Mesendoderm (in vitro differentiated cells): ENCODE measurements around the gene TMEM239.

ENCODE experiments used
- DNase-seq: peaks from one replicate; pipeline ENCODE4 v3.0.0; 2013
- H2AK5ac ChIP-seq: 2 replicates; pipeline ENCODE4 v1.6.1; 2013; ENCODE audit warnings: low read length, inconsistent platforms
- H2BK120ac ChIP-seq: 2 replicates; pipeline ENCODE4 v1.6.1; 2013; ENCODE audit warnings: low read depth, mild to moderate bottlenecking, low read length, moderate library complexity, mixed read lengths
- H2BK15ac ChIP-seq: replicated peaks from 2 replicates; pipeline ENCODE4 v1.6.1; 2013; ENCODE audit warnings: low read depth, mild to moderate bottlenecking, moderate library complexity
- H2BK5ac ChIP-seq: 2 replicates; pipeline ENCODE4 v1.6.1; 2013; ENCODE audit warnings: low read length, inconsistent platforms
- H3K18ac ChIP-seq: 2 replicates; pipeline ENCODE4 v1.6.1; 2013; ENCODE audit warnings: mild to moderate bottlenecking, low read length, mixed read lengths
- H3K23ac ChIP-seq: one replicate; pipeline ENCODE4 v1.6.1; 2013; ENCODE audit warnings: low read length
- H3K27ac ChIP-seq: 2 replicates; pipeline ENCODE4 v1.5.1; 2013; ENCODE audit warnings: low read depth, mild to moderate bottlenecking, inconsistent platforms, low read length, moderate library complexity
- H3K27me3 ChIP-seq: 2 replicates; pipeline ENCODE4 v1.6.1; 2013; ENCODE audit warnings: low read length, control low read depth, mild to moderate bottlenecking, inconsistent platforms; ENCODE audit not compliant: insufficient read depth, poor library complexity
- H3K36me3 ChIP-seq: 2 replicates; pipeline ENCODE4 v1.6.1; 2013; ENCODE audit warnings: low read length, inconsistent platforms; ENCODE audit not compliant: control insufficient read depth, insufficient read depth
- H3K4ac ChIP-seq: one replicate; pipeline ENCODE4 v1.6.1; 2013; ENCODE audit warnings: low read depth, mild to moderate bottlenecking, low read length, moderate library complexity
- H3K4me1 ChIP-seq: 2 replicates; pipeline ENCODE4 v1.6.1; 2013; ENCODE audit warnings: low read depth, low read length, inconsistent platforms; ENCODE audit not compliant: control insufficient read depth
- H3K4me2 ChIP-seq: 2 replicates; pipeline ENCODE4 v1.6.1; 2013; ENCODE audit warnings: low read length
- H3K4me3 ChIP-seq: 2 replicates; pipeline ENCODE4 v1.5.1; 2013; ENCODE audit warnings: mild to moderate bottlenecking, low read length
- H3K56ac ChIP-seq: one replicate; pipeline ENCODE4 v1.6.1; 2013; ENCODE audit warnings: low read length
- H3K79me1 ChIP-seq: 2 replicates; pipeline ENCODE4 v1.6.1; 2013; ENCODE audit warnings: low read length, inconsistent platforms
- H3K79me2 ChIP-seq: 2 replicates; pipeline ENCODE4 v1.6.1; 2013; ENCODE audit warnings: mild to moderate bottlenecking, low read length; ENCODE audit not compliant: control insufficient read depth, insufficient read depth
- H3K9ac ChIP-seq: 2 replicates; pipeline ENCODE4 v1.6.1; 2013; ENCODE audit warnings: low read length, inconsistent platforms
- H4K5ac ChIP-seq: one replicate; pipeline ENCODE4 v1.6.1; 2013; ENCODE audit warnings: low read length
- H4K8ac ChIP-seq: one replicate; pipeline ENCODE4 v1.6.1; 2013; ENCODE audit warnings: low read depth, mild to moderate bottlenecking, control low read depth, low read length, moderate library complexity
- WGBS: extraction: QIAGEN DNeasy Blood & Tissue Kit; methylation state at CpG from one replicate; pipeline ENCODE4 v1.1.7; 2013; ENCODE audit warnings: low lambda C conversion rate, missing lambda C conversion rate; ENCODE audit not compliant: insufficient coverage; ENCODE audit errors: extremely low coverage; 5-methylcytosine and 5-hydroxymethylcytosine counted together

TMEM239 gene

GRCh38 chr20:2814587-2815051 lies 1.5 kb upstream of the TMEM239 start, which contains the start of gene C20orf141:
Gene C20orf141 (plus strand): TSS chr20:2814987. CDS start chr20:2815185, 198 bp downstream.
- H4K8ac ChIP-seq, result no peak within 1 kb of the TSS
- no peak within 1 kb of the TSS for H3K4me2 ChIP-seq
- no peak within 1 kb of the TSS for H2BK120ac ChIP-seq
- no peaks in the 10 kb centered on the region for H3K36me3 ChIP-seq
- H4K5ac ChIP-seq, result no peak within 1 kb of the TSS
- H3K4me1 ChIP-seq, result no peaks in the 10 kb centered on the region
- H3K79me2 ChIP-seq, result no peaks in the 10 kb centered on the region
- H3K27me3 ChIP-seq, result no peaks in the 10 kb centered on the region
- no peak within 1 kb of the TSS for H3K56ac ChIP-seq
- no peak within 1 kb of the TSS for H3K23ac ChIP-seq
- peak; percentile 57 for DNase-seq
- no peaks in the 10 kb centered on the region for H3K79me1 ChIP-seq
- no peak within 1 kb of the TSS for H3K4me3 ChIP-seq
- H3K18ac ChIP-seq, result no peak within 1 kb of the TSS
- WGBS, result no CpG with 5 or more reads among the region's 5 CpGs
- H2BK15ac ChIP-seq, result no peak within 1 kb of the TSS
- H3K4ac ChIP-seq, result no peak within 1 kb of the TSS
- H2AK5ac ChIP-seq, result no peak within 1 kb of the TSS
- H3K27ac ChIP-seq, result no peak within 1 kb of the TSS
- H2BK5ac ChIP-seq, result no peak within 1 kb of the TSS
- H3K9ac ChIP-seq, result no peak within 1 kb of the TSS

- Histone ChIP-seq H3K79me2 (no peaks in the 10 kb centered on the region), H2AK5ac (no peak overlapping the region), H4K8ac (no peak overlapping the region), H3K27me3 (peaks cover 4% of the 10 kb centered on the region), H3K23ac (no peak overlapping the region), H3K4me1 (no peaks in the 10 kb centered on the region), H2BK5ac (no peak overlapping the region), H3K27ac (no peak overlapping the region), H3K4me2 (no peak overlapping the region), H3K79me1 (no peaks in the 10 kb centered on the region), H4K5ac (no peak overlapping the region), H3K4me3 (no peak overlapping the region), H2BK15ac (no peak overlapping the region), H2BK120ac (no peak overlapping the region), H3K4ac (no peak overlapping the region), H3K9ac (no peak overlapping the region), H3K56ac (no peak overlapping the region), H3K18ac (no peak overlapping the region), H3K36me3 (no peaks in the 10 kb centered on the region)
- WGBS, result no CpG with 5 or more reads among the region's 8 CpGs
- DNase-seq, result no peak
Observed at GRCh38 chr20:2815242-2815900, 793 bp upstream of the TMEM239 start.

- H3K4me3 ChIP-seq, result no peak overlapping the region
- H2BK5ac ChIP-seq, result no peak overlapping the region
- H3K27ac ChIP-seq, result no peak overlapping the region
- no peaks in the 10 kb centered on the region for H3K4me1 ChIP-seq
- no peak overlapping the region for H2AK5ac ChIP-seq
- WGBS, result no CpG with 5 or more reads among the region's 20 CpGs
- no peak for DNase-seq
- H4K8ac ChIP-seq, result no peak overlapping the region
- no peak overlapping the region for H3K9ac ChIP-seq
- no peak overlapping the region for H3K4ac ChIP-seq
- no peaks in the 10 kb centered on the region for H3K79me1 ChIP-seq
- no peaks in the 10 kb centered on the region for H3K36me3 ChIP-seq
- H3K79me2 ChIP-seq, result no peaks in the 10 kb centered on the region
- H4K5ac ChIP-seq, result no peak overlapping the region
- no peak overlapping the region for H2BK120ac ChIP-seq
- H3K18ac ChIP-seq, result no peak overlapping the region
- no peak overlapping the region for H3K4me2 ChIP-seq
- H2BK15ac ChIP-seq, result no peak overlapping the region
- no peak overlapping the region for H3K23ac ChIP-seq
- no peak overlapping the region for H3K56ac ChIP-seq
- peaks cover 11% of the 10 kb centered on the region for H3K27me3 ChIP-seq
Observed at GRCh38 chr20:2816583-2817340, 598 bp downstream of the TMEM239 start.

DNA sequence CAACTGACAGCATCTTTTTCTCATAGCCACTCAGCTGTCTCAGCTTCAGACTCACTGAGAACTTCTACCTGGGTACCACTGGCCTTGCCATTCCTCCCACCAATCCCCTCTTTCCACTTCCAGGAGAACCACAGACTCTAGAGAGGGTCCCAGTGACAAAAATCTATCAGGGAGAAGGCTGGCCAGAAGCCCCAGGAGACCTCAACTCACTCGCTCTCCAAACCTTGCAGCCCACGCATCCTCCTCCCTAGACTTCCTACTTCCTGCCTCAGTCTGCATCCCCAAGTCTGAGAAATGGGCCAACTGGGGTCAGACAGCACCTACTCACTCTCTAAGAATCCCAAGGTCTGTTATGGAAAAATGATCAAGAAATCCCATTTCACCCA lies 1.2 kb downstream of the TMEM239 start:
- H3K4ac ChIP-seq, result no peak overlapping the region
- no CpG with 5 or more reads among the region's 2 CpGs for WGBS
- DNase-seq, result no peak
- no peak overlapping the region for H2BK15ac ChIP-seq
- H3K27ac ChIP-seq, result no peak overlapping the region
- no peak overlapping the region for H4K8ac ChIP-seq
- H2BK5ac ChIP-seq, result no peak overlapping the region
- H3K23ac ChIP-seq, result no peak overlapping the region
- H3K56ac ChIP-seq, result no peak overlapping the region
- H2BK120ac ChIP-seq, result no peak overlapping the region
- peaks cover 15% of the 10 kb centered on the region for H3K27me3 ChIP-seq
- H3K4me2 ChIP-seq, result no peak overlapping the region
- no peaks in the 10 kb centered on the region for H3K36me3 ChIP-seq
- no peaks in the 10 kb centered on the region for H3K4me1 ChIP-seq
- H4K5ac ChIP-seq, result no peak overlapping the region
- no peak overlapping the region for H2AK5ac ChIP-seq
- no peaks in the 10 kb centered on the region for H3K79me2 ChIP-seq
- no peaks in the 10 kb centered on the region for H3K79me1 ChIP-seq
- no peak overlapping the region for H3K18ac ChIP-seq
- no peak overlapping the region for H3K4me3 ChIP-seq
- H3K9ac ChIP-seq, result no peak overlapping the region

DNA sequence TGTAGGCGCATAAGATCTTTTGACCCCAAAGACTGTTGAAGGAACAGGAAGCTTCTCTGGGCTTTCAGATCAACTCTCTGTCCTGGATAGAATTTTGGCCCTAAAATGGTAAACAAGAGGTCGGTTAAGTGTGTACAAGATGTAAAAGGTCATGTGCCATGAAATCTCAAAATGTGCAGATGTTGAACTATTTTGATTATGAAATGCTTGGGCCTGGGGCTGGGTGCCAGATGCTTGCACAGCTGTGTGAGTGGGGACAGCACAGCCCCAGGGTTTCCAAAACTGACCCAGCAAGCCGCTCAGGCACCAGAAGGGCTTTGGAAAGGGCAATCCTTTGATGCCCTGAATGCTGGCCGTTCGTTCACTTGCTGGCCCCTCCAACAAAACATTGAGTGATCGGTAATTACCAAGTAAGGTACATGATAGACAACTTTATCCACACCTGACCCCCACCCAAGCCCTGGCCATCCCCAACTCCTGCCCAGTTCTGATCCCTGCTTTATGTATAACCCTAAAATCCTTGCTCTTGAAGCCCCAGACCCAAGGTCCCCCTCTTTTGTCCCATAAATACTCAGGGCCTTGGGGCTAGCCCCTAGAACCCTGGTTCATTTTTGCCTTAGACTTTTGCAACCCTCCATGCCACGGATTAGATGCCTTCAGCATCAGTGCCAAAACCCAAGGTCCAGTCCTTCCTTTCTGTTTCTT lies 1.9 kb downstream of the TMEM239 start:
- H2BK5ac ChIP-seq, result no peak overlapping the region
- H3K9ac ChIP-seq, result no peak overlapping the region
- no peak for DNase-seq
- H3K79me1 ChIP-seq, result no peaks in the 10 kb centered on the region
- H3K36me3 ChIP-seq, result no peaks in the 10 kb centered on the region
- no peak overlapping the region for H3K56ac ChIP-seq
- no peak overlapping the region for H2BK120ac ChIP-seq
- H3K18ac ChIP-seq, result no peak overlapping the region
- no peak overlapping the region for H4K8ac ChIP-seq
- H3K23ac ChIP-seq, result no peak overlapping the region
- no peaks in the 10 kb centered on the region for H3K4me1 ChIP-seq
- no peak overlapping the region for H2AK5ac ChIP-seq
- H3K27me3 ChIP-seq, result peaks cover 15% of the 10 kb centered on the region
- no peak overlapping the region for H3K4me2 ChIP-seq
- H3K4me3 ChIP-seq, result no peak overlapping the region
- no peak overlapping the region for H4K5ac ChIP-seq
- H3K4ac ChIP-seq, result no peak overlapping the region
- H3K27ac ChIP-seq, result no peak overlapping the region
- no CpG with 5 or more reads among the region's 7 CpGs for WGBS
- H3K79me2 ChIP-seq, result no peaks in the 10 kb centered on the region
- no peak overlapping the region for H2BK15ac ChIP-seq
